Stimulated activated CD8-positive, alpha-beta memory T cell treated with anti-CD3 and anti-CD28 coated beads, Interleukin-4, amount 100 ng/mL, for 4 hours (primary cell): ENCODE results near the gene LRRC32.
"Not testable (repeated sequence)": the region's sequence is repeated elsewhere in the genome, so short reads cannot be mapped to it uniquely, and the experiment has no call there.

Source experiments
- DNase-seq, 2 donors: peaks; one replicate each; pipeline ENCODE4 v3.0.0-alpha.2; 2020; ENCODE audit warnings: low read depth in 2 of 2, low spot score in 1 of 2

The LRRC32 gene

GRCh38 chr11:76653674-76654284 lies 16.8 kb downstream of the LRRC32 start:
- no peak for DNase-seq

GRCh38 chr11:76653012-76653673 lies 17.4 kb downstream of the LRRC32 start:
- DNase-seq: no peak

- DNase-seq: no peak
These were observed 20.6 kb downstream of the LRRC32 start for GRCh38 chr11:76649851-76650372.

GRCh38 chr11:76649011-76649410 lies 21.5 kb downstream of the LRRC32 start:
- DNase-seq: no peak

- no peak for DNase-seq
These were observed 22.5 kb downstream of the LRRC32 start for GRCh38 chr11:76648061-76648460.

- DNase-seq: no peak
These were observed 23.5 kb downstream of the LRRC32 start for GRCh38 chr11:76646882-76647534.

- DNase-seq: no peak
These were observed 26.0 kb downstream of the LRRC32 start for GRCh38 chr11:76644591-76644990.

- not testable (repeated sequence) for DNase-seq
These were observed 26.8 kb downstream of the LRRC32 start for GRCh38 chr11:76643711-76644110.

GRCh38 chr11:76642341-76642740 lies 28.2 kb downstream of the LRRC32 start:
- no peak for DNase-seq

GRCh38 chr11:76641905-76642304 lies 28.6 kb downstream of the LRRC32 start:
- no peak for DNase-seq

- DNase-seq: no peak
These were observed 30.0 kb downstream of the LRRC32 start for GRCh38 chr11:76640501-76640900.

GRCh38 chr11:76639621-76640020 lies 30.9 kb downstream of the LRRC32 start:
- no peak for DNase-seq

- DNase-seq: no peak
These were observed 32.0 kb downstream of the LRRC32 start for GRCh38 chr11:76638270-76639197.

GRCh38 chr11:76637491-76638269 lies 32.9 kb downstream of the LRRC32 start:
- DNase-seq: no peak

- no peak for DNase-seq
These were observed 33.6 kb downstream of the LRRC32 start for GRCh38 chr11:76636826-76637460.

GRCh38 chr11:76635991-76636738 lies 34.4 kb downstream of the LRRC32 start:
- DNase-seq: no peak

- no peak for DNase-seq
These were observed 35.7 kb downstream of the LRRC32 start for GRCh38 chr11:76634886-76635285.

- DNase-seq: no peak
These were observed 38.1 kb downstream of the LRRC32 start for GRCh38 chr11:76632492-76632891.
